ENCODE measurements around the gene BTBD8.

- TF ChIP-seq POLR2A (IDR thresholded peaks at IDR 0.05; ENCODE audit: low read depth, low read length) (no peak), TAF1 (IDR thresholded peaks at IDR 0.05; ENCODE audit: low read depth, low read length) (no peak), POLR2AphosphoS5 (IDR thresholded peaks at IDR 0.05; ENCODE audit: low read depth, low read length) (no peak), PAX5 (IDR thresholded peaks at IDR 0.05; ENCODE audit: insufficient read depth, low read length, severe bottlenecking) (no peak), SPI1 (IDR thresholded peaks at IDR 0.05; ENCODE audit: low read depth, low read length) (no peak), POU2F2 (IDR thresholded peaks at IDR 0.05; ENCODE audit: low read depth, low read length) (no peak)
These were observed 123.0 kb downstream of the BTBD8 start for GRCh38 chr1:92203105-92203504.
